GM21723 (cell line): ENCODE results near the gene GTF3C5.
"Not testable (repeated sequence)": the region's sequence is repeated elsewhere in the genome, so short reads cannot be mapped to it uniquely, and the experiment has no call there.

Source experiments
- ATAC-seq: cut with Tn5 transposase; IDR thresholded peaks from one replicate; pipeline ENCODE4 v1.9.1; 2021; ENCODE audit warnings: mild to moderate bottlenecking, moderate library complexity; ENCODE audit not compliant: unreplicated experiment

Gene GTF3C5

GRCh38 chr9:133051966-133052539 lies 21.3 kb downstream of the GTF3C5 start:
- no peak for ATAC-seq

GRCh38 chr9:133054194-133054890 lies 23.5 kb downstream of the GTF3C5 start:
- ATAC-seq, result no peak

- ATAC-seq, result no peak
Measured at GRCh38 chr9:133054966-133055365, 24.2 kb downstream of the GTF3C5 start.

GRCh38 chr9:133055788-133056420 lies 25.1 kb downstream of the GTF3C5 start:
- no peak for ATAC-seq

- ATAC-seq, result no peak
Measured at GRCh38 chr9:133056533-133056932, 25.7 kb downstream of the GTF3C5 start.

- no peak for ATAC-seq
Measured at GRCh38 chr9:133057006-133057405, 26.2 kb downstream of the GTF3C5 start.

GRCh38 chr9:133057553-133057952 lies 26.8 kb downstream of the GTF3C5 start:
- no peak for ATAC-seq

- no peak for ATAC-seq
Measured at GRCh38 chr9:133058071-133058470, 27.3 kb downstream of the GTF3C5 start.

- ATAC-seq, result no peak
Measured at GRCh38 chr9:133058550-133059320, 27.9 kb downstream of the GTF3C5 start.

- ATAC-seq, result no peak
Measured at GRCh38 chr9:133059623-133060022, 28.8 kb downstream of the GTF3C5 start.

GRCh38 chr9:133060417-133060841 lies 29.6 kb downstream of the GTF3C5 start:
- ATAC-seq, result no peak

GRCh38 chr9:133061019-133061763 lies 30.4 kb downstream of the GTF3C5 start:
- ATAC-seq, result not testable (repeated sequence)

GRCh38 chr9:133061764-133062145 lies 31.0 kb downstream of the GTF3C5 start, which contains the start of gene CEL:
CEL (plus strand) TSS chr9:133061981; CDS start chr9:133062003, 22 bp downstream.
- not testable (repeated sequence) for ATAC-seq

GRCh38 chr9:133062569-133062968 lies 31.8 kb downstream of the GTF3C5 start:
- not testable (repeated sequence) for ATAC-seq

GRCh38 chr9:133063159-133063499 lies 32.3 kb downstream of the GTF3C5 start:
- ATAC-seq, result no peak

- ATAC-seq, result no peak
Measured at GRCh38 chr9:133063500-133064231, 32.9 kb downstream of the GTF3C5 start.

- no peak for ATAC-seq
Measured at GRCh38 chr9:133064241-133065069, 33.7 kb downstream of the GTF3C5 start.

- no peak for ATAC-seq
Measured at GRCh38 chr9:133065070-133065388, 34.2 kb downstream of the GTF3C5 start.
